ENCODE data around the gene MFAP3L.
"Not testable (repeated sequence)": the region's sequence is repeated elsewhere in the genome, so short reads cannot be mapped to it uniquely, and the experiment has no call there.

The MFAP3L gene

GRCh38 chr4:169987327-169988228, 38.6 kb downstream of the MFAP3L start:
- no peak for DNase-seq (ENCODE audit: low spot score)

GRCh38 chr4:169986369-169986768, 39.8 kb downstream of the MFAP3L start:
- no peak for DNase-seq (ENCODE audit: low spot score)

GRCh38 chr4:169985881-169986280, 40.3 kb downstream of the MFAP3L start:
- DNase-seq (ENCODE audit: low spot score) = no peak

GRCh38 chr4:169984745-169985144, 41.5 kb downstream of the MFAP3L start:
- DNase-seq (ENCODE audit: low spot score) = no peak

GRCh38 chr4:169984173-169984572, 42.0 kb downstream of the MFAP3L start:
- DNase-seq (ENCODE audit: low spot score) = no peak

GRCh38 chr4:169976951-169977350, 49.2 kb downstream of the MFAP3L start:
- DNase-seq (ENCODE audit: low spot score) = no peak

- no peak for DNase-seq (ENCODE audit: low spot score)
These were observed 50.1 kb downstream of the MFAP3L start for GRCh38 chr4:169975838-169976796.

- DNase-seq (ENCODE audit: low spot score) = no peak
These were observed 50.9 kb downstream of the MFAP3L start for GRCh38 chr4:169975131-169975837.

- no peak for DNase-seq (ENCODE audit: low spot score)
These were observed 54.7 kb downstream of the MFAP3L start for GRCh38 chr4:169971456-169972015.

GRCh38 chr4:169968999-169969398, 57.2 kb downstream of the MFAP3L start:
- DNase-seq (ENCODE audit: low spot score) = no peak

- DNase-seq (ENCODE audit: low spot score) = no peak
These were observed 62.2 kb downstream of the MFAP3L start for GRCh38 chr4:169963998-169964397.

GRCh38 chr4:169959254-169959653, 66.9 kb downstream of the MFAP3L start:
- no peak for DNase-seq (ENCODE audit: low spot score)

GRCh38 chr4:169958629-169959028, 67.6 kb downstream of the MFAP3L start:
- DNase-seq (ENCODE audit: low spot score) = no peak

GRCh38 chr4:169957785-169958184, 68.4 kb downstream of the MFAP3L start:
- no peak for DNase-seq (ENCODE audit: low spot score)

GRCh38 chr4:169956091-169956843, 69.9 kb downstream of the MFAP3L start:
- DNase-seq (ENCODE audit: low spot score) = no peak

GRCh38 chr4:169955521-169955920, 70.7 kb downstream of the MFAP3L start:
- no peak for DNase-seq (ENCODE audit: low spot score)

- DNase-seq (ENCODE audit: low spot score) = no peak
These were observed 73.8 kb downstream of the MFAP3L start for GRCh38 chr4:169952236-169953002.

GRCh38 chr4:169948271-169948670, 77.9 kb downstream of the MFAP3L start:
- DNase-seq (ENCODE audit: low spot score) = no peak

- no peak for DNase-seq (ENCODE audit: low spot score)
These were observed 80.6 kb downstream of the MFAP3L start for GRCh38 chr4:169945636-169946035.

- DNase-seq (ENCODE audit: low spot score) = not testable (repeated sequence)
These were observed 82.6 kb downstream of the MFAP3L start for GRCh38 chr4:169943601-169944000.

Measured in kidney capillary endothelial cell (primary cell).